Right lobe of liver (tissue), 4 donors: Measurements from ENCODE around the gene KCNQ5.

Experiments used
- CTCF ChIP-seq, 4 donors: fragments of 200-600 bp in 3 of 4; fragments of 450-650 bp in 1 of 4; IDR thresholded peaks; one replicate each; pipeline versions ENCODE4 v1.5.1 to v1.8.0; 2016 to 2022; ENCODE audit warnings: antibody characterized with exemption in 4 of 4, mild to moderate bottlenecking in 2 of 4
- POLR2A ChIP-seq: fragments of 450-650 bp; IDR thresholded peaks from one replicate; pipeline ENCODE4 v1.6.1; 2017; ENCODE audit warnings: antibody characterized with exemption, mild to moderate bottlenecking
- donor health status: DM: no; HTN: no; CAD: no.
- donor health status: DM: no; HTN: no; CAD: no.
- donor health status: DM: no; HTN: yes; CAD: no.

DNA sequence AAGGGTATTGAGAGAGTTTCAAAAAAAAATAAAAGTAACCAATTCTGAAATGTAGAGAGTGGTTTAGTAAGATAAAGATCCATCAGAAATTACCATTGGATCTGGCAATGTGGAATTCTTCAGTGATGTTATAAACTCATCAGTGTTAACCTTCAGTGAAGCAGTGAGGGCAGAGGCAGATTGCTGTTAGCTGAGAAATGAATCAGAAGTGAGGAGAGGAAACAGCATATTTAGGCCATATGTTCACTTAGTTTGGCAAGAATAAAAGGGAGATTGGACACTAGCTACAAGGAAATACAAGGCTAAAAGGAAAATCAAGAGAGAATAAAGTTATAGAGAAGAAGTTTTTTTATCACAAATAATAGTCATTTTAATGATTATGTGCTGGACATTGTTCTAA lies 9.6 kb downstream of the KCNQ5 start:
- no peak for TF ChIP-seq CTCF (IDR thresholded peaks at IDR 0.05)
- no peak for TF ChIP-seq POLR2A
